ENCODE data around the gene DAAM1. TPM values are rescaled to one million over a fixed set of nuclear protein-coding genes. Genes with fewer than 3 reads are reported as not detected.

Gene DAAM1
- total RNA-seq, 1 donor, result 19.5 TPM

- no peak for TF ChIP-seq CTCF (IDR thresholded peaks at IDR 0.05; ENCODE audit: extremely low read depth, low read depth, low read length)
- Histone ChIP-seq H3K4me3 (ENCODE audit: insufficient read depth, low read length) (no peak overlapping the region), H2AFZ (ENCODE audit: low read length) (no peak overlapping the region), H3K27ac (ENCODE audit: low read depth, low read length) (peak overlapping the region; percentile 72), H3K4me2 (ENCODE audit: insufficient read depth, low read length) (peak overlapping the region; percentile 5), H3K4me1 (ENCODE audit: insufficient read depth, low read length) (peaks cover 44% of the 10 kb centered on the region), H4K20me1 (ENCODE audit: insufficient read depth, low read length) (no peaks in the 10 kb centered on the region), H3K36me3 (ENCODE audit: insufficient read depth, low read length) (no peaks in the 10 kb centered on the region), H3K79me2 (ENCODE audit: insufficient read depth, low read length) (no peaks in the 10 kb centered on the region), H3K9me3 (ENCODE audit: low read depth, low read length) (no peaks in the 10 kb centered on the region), H3K27me3 (ENCODE audit: insufficient read depth, low read length) (no peaks in the 10 kb centered on the region)
- peak; percentile 67 for DNase-seq (ENCODE audit: insufficient read length, low spot score, missing footprints)
These were observed 93.3 kb downstream of the DAAM1 start for GRCh38 chr14:59281609-59282377.

GRCh38 chr14:59282378-59282765 lies 93.9 kb downstream of the DAAM1 start:
- DNase-seq (ENCODE audit: insufficient read length, low spot score, missing footprints), result no peak
- no peak for TF ChIP-seq CTCF (IDR thresholded peaks at IDR 0.05; ENCODE audit: extremely low read depth, low read depth, low read length)
- peak overlapping the region; percentile 72 for H3K27ac ChIP-seq (ENCODE audit: low read depth, low read length)

GRCh38 chr14:59283361-59283760 lies 94.9 kb downstream of the DAAM1 start:
- H3K4me1 ChIP-seq (ENCODE audit: insufficient read depth, low read length), result peaks cover 36% of the 10 kb centered on the region
- H4K20me1 ChIP-seq (ENCODE audit: insufficient read depth, low read length), result no peaks in the 10 kb centered on the region
- no peak overlapping the region for H2AFZ ChIP-seq (ENCODE audit: low read length)
- no peaks in the 10 kb centered on the region for H3K27me3 ChIP-seq (ENCODE audit: insufficient read depth, low read length)
- no peaks in the 10 kb centered on the region for H3K36me3 ChIP-seq (ENCODE audit: insufficient read depth, low read length)
- no peak for DNase-seq (ENCODE audit: insufficient read length, low spot score, missing footprints)
- peak overlapping the region; percentile 21 for H3K27ac ChIP-seq (ENCODE audit: low read depth, low read length)
- H3K79me2 ChIP-seq (ENCODE audit: insufficient read depth, low read length), result no peaks in the 10 kb centered on the region
- H3K9me3 ChIP-seq (ENCODE audit: low read depth, low read length), result no peaks in the 10 kb centered on the region
- no peak for TF ChIP-seq CTCF (IDR thresholded peaks at IDR 0.05; ENCODE audit: extremely low read depth, low read depth, low read length)
- H3K4me3 ChIP-seq (ENCODE audit: insufficient read depth, low read length), result no peak overlapping the region
- H3K4me2 ChIP-seq (ENCODE audit: insufficient read depth, low read length), result no peak overlapping the region

More at GRCh38 chr14:59282378-59282765, 93.9 kb downstream of the DAAM1 start:
- Histone ChIP-seq H3K36me3 (ENCODE audit: insufficient read depth, low read length) (no peaks in the 10 kb centered on the region), H2AFZ (ENCODE audit: low read length) (no peak overlapping the region), H3K4me3 (ENCODE audit: insufficient read depth, low read length) (no peak overlapping the region), H3K27me3 (ENCODE audit: insufficient read depth, low read length) (no peaks in the 10 kb centered on the region), H3K4me1 (ENCODE audit: insufficient read depth, low read length) (peaks cover 44% of the 10 kb centered on the region), H3K79me2 (ENCODE audit: insufficient read depth, low read length) (no peaks in the 10 kb centered on the region), H4K20me1 (ENCODE audit: insufficient read depth, low read length) (no peaks in the 10 kb centered on the region), H3K4me2 (ENCODE audit: insufficient read depth, low read length) (peak overlapping the region; percentile 5), H3K9me3 (ENCODE audit: low read depth, low read length) (no peaks in the 10 kb centered on the region)

GRCh38 chr14:59284059-59284458 lies 95.6 kb downstream of the DAAM1 start:
- Histone ChIP-seq H3K4me3 (ENCODE audit: insufficient read depth, low read length) (no peak overlapping the region), H3K27ac (ENCODE audit: low read depth, low read length) (peak overlapping the region; percentile 21), H3K9me3 (ENCODE audit: low read depth, low read length) (no peaks in the 10 kb centered on the region), H3K36me3 (ENCODE audit: insufficient read depth, low read length) (no peaks in the 10 kb centered on the region), H2AFZ (ENCODE audit: low read length) (no peak overlapping the region), H3K27me3 (ENCODE audit: insufficient read depth, low read length) (no peaks in the 10 kb centered on the region), H3K79me2 (ENCODE audit: insufficient read depth, low read length) (no peaks in the 10 kb centered on the region), H4K20me1 (ENCODE audit: insufficient read depth, low read length) (no peaks in the 10 kb centered on the region), H3K4me1 (ENCODE audit: insufficient read depth, low read length) (peaks cover 29% of the 10 kb centered on the region), H3K4me2 (ENCODE audit: insufficient read depth, low read length) (no peak overlapping the region)
- DNase-seq (ENCODE audit: insufficient read length, low spot score, missing footprints), result no peak
- TF ChIP-seq CTCF (IDR thresholded peaks at IDR 0.05; ENCODE audit: extremely low read depth, low read depth, low read length), result no peak

Measured in osteoblast (primary cell).